ENCODE measurements around the gene RRP15.

GRCh38 chr1:218257971-218258370 is 27.1 kb upstream of the RRP15 start:
- no peak for TF ChIP-seq CTCF (conservative IDR thresholded peaks at IDR 0.05)
- no peak for TF ChIP-seq ZFX (IDR thresholded peaks at IDR 0.05)
